Activated CD8-positive, alpha-beta memory T cell treated with anti-CD3 and anti-CD28 coated beads, Interleukin-2, amount 50 U/mL, for 48 hours (primary cell): ENCODE results near the gene AMBP.

ENCODE experiments used
- DNase-seq: peaks from one replicate; pipeline ENCODE4 v3.0.0-alpha.2; 2020

The AMBP gene

DNA sequence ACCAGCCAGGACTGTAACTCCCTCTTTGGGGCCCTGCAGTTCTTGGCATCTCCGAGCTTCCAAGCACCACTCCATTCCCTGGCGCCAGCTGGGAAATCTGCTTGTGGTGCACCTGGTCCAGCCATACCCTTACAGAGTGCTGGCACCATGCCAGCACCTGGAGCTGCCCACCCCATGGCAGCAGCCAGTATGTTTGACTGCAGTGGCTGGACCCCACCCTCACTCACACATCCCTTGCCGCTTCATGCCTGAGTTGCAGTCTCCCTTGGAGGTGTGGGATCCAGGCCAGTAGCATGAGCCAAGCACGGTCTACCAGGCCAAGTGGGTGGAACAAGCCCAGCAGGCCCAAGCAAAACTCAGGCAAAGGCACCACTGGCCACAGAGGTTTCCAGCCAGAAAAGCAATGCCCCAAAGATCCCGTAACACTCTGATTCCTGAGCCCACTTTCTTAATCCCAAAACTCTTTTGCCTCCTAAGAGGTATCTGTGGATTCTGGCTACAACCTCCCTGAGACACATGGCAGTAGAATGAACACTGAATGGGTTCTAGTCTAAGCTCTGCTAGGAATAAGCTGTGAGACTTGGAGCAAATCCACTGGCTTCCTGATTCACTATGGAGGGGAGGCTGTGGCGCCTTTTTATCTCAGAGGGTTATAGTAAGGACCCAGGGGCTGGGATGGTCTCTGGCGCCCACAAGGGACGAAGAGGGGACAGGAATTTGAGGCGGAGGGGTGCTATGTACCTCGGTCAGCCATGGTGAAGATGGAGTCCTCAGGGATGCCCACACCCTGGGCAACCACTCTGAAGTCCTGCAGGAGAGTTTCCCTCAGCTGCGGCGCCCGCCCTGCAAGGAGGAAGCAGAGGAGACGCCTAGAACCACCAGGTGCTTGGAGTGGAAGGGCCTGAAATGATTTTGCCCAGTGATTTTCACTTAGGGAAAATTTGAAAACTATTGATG lies 5.6 kb downstream of the AMBP start:
- no peak for DNase-seq

DNA sequence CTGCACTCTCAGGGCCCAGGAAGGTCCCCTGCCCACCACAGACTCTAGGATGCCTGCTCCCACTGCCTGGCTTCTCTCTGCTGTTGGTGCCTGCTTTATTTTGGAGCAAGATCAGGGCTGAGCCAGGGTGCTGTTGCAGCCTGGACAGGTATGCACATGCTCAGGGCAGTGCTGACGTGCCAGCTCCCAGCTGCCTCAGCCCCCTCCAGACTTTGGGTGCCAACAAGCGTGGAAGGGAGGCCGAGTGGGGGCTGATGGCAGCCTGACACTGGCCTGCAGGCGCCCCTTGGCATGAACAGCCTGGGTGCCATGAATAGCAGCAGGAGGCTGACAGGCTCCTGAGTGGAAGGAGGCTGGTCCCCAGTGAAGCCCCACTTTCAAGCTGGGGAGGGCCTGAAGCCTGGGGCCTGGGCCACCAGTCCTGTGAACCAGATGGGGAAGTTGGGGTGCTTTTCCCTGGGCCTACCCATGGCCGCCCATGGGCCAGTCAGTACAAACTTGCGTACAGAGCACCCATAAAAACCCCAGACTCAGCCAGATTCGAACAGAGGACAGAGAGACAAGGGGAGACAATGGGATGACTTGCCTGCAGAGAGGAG lies 6.8 kb downstream of the AMBP start:
- no peak for DNase-seq

DNA sequence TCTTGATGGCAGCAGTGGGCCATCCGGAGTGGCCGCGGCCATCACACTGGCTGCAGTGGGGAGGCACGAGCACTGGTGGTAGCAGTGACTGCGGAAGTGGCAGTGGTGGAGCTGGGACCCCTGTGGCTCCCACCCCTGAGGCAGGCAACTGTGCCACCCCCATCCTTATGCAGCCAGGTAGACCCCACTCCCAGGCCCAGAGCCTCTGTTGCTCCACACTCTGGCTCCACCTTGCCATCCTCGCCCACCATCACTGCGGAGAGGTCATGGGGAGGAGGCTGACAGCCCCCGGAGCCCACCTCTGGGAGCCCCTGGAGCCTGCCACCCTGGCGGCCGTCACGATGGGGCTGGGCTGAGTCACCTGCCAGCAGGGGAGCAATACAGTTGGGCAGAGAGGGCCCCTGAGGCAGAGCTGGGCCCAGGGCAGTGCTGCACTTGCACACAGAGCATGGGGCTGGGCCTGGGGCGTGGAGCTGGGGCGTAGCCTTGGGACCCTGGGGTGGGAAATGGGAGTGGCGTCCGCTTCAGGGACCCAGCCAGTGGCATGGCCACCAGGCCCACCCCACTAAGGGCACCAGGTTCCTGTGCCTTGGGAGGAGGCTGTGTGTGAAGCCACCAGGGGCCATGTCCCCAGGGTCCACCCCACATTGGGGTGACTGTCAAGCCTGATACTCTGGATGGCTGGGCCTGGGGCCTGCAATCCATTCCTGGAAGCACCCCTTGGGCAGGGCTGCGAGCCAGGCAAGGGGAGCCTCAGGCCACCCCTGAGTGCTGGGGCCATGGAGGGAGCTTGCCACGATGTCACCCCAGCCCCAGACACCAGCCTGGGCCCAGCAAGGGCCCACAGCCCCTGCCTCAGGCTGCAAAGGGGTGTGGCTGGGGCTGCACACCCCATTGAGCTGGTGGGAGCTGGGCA lies 7.7 kb downstream of the AMBP start:
- DNase-seq, result no peak

DNA sequence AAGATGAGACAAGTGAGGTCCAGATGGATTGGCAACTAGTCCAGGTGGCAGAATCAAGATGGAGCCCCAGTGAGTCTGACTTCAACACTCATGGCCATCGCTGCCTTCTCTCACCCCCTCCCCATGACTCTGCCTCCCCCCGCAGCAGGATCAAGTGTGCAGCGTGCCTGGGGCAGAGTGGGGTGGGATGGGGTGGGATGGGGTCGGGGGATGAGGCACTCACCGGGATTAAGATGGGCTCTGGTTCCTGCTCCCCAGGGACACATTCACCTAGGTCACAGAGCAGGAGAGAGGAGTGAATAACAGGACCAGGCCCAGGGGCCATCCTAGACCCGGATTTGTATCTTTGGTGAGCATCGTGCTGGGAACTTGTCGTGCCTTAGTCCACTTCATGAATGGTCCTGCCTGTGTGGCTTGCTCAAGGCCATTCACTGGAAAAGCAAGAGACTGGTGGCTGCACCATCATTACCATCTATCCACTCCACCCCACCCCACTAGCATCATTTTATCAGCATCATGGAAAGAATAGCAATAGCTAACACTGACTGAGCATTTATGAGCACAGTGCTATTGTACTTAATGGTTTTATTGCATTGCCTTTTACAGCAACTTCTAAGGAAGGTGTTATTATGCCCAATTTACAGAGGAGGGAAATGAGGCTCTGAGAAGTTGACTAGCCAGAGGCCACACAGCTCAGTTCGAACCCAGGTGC lies 8.5 kb downstream of the AMBP start:
- no peak for DNase-seq

DNA sequence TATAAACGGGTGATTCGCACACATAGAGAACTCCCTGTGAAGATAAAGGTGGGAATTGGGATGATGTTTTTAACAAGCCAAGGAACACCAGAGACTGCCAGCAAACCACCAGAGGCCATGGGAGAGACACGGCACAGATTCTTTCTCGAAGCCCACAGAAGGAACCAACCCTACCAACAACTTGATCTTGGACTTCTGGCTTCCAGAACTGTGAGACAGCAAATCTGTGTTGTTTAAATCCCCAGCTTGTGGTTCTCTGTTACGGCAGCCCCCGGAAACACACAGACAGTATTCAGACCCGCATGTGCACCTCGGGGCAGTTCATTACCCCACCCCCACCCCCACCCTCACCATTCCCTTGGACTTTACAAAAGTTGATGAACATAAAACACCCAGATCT lies 12.8 kb downstream of the AMBP start:
- no peak for DNase-seq

DNA sequence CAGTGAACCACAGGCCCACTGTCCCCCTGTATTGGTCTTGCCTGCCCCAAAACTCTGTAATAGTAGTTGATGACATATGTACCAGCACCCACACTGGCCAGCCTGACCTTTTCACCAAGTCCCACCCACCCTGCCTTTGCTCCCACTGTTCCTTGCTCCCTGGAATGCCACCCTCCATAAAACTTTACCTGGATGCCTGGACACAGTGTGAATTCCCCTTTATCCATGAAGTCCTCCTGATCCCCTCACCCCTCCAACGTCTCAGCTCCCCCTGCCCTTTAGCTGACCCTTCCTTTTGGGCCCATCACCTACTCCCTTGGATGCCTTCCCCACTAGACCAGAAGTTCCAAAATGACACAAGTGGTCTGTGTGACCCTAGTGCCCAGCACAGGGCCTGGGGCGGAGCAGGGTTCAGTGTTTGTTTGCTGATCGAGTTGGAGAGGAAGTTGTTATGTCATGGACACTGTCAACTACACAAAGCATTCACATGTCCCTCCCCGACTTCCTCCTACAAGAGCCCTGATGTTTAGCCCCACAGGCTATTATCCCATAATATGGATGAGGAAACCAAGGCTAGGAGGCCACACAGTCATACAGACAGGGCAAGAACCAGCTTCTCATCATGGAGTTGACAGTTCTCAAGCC lies 16.1 kb downstream of the AMBP start:
- DNase-seq, result no peak

DNA sequence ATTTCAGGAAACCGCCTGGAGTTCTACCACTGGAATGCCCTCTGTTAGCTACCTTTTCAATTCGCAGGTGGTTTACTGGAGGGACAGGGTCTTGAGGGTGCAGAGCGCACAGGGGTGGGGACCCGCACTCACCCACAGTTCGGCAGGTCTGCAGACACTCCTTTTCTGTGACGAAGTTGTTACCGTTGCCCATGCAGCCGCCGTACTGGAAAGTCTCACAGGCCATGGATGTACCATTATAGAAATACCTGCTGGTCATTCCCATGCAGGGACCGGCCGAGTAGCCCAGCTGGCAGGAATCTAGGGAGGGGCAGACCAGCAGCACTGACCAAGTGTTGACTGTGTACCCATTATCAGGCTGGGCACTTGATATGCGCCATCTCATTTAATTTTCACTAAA lies 16.8 kb downstream of the AMBP start:
- no peak for DNase-seq

DNA sequence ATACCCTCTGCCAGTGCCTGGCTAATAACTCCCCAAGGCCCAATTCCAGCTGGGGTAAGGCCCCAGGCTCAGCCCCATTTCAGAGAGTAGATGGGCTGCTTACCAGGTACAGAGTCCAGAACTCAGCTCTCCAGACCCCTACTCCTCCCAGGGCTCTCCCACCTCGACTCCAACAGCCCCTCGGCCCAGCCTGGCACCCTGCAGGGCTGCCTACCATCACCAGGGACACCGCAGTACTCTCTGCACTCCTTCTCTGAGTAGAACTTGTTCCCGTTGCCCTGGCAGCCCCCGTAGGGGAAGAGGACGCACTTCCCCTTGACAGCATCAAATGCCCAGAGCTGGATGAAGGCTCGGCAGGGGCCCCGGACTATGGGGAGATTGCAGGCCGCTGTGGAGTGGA lies 17.4 kb downstream of the AMBP start:
- peak; percentile 42 for DNase-seq

DNA sequence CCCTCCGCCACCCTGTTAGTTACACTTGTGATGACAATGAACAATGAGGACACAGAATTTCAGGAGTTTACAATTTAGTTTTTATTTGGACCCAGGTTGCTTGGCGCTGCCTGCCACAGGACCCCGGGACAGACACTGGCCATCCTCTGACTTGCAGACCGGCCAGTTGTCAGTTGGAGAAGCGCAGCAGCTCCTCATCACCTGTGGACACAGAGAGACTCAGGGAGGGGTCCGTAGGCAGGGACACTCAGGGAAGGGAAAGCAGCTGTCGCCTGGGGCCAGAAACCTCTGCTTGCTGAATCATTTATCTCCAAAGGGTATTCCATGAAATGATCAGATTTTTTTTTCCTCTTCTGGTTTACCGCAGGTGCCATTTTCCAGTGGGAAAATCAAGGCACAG lies 18.0 kb downstream of the AMBP start:
- no peak for DNase-seq

DNA sequence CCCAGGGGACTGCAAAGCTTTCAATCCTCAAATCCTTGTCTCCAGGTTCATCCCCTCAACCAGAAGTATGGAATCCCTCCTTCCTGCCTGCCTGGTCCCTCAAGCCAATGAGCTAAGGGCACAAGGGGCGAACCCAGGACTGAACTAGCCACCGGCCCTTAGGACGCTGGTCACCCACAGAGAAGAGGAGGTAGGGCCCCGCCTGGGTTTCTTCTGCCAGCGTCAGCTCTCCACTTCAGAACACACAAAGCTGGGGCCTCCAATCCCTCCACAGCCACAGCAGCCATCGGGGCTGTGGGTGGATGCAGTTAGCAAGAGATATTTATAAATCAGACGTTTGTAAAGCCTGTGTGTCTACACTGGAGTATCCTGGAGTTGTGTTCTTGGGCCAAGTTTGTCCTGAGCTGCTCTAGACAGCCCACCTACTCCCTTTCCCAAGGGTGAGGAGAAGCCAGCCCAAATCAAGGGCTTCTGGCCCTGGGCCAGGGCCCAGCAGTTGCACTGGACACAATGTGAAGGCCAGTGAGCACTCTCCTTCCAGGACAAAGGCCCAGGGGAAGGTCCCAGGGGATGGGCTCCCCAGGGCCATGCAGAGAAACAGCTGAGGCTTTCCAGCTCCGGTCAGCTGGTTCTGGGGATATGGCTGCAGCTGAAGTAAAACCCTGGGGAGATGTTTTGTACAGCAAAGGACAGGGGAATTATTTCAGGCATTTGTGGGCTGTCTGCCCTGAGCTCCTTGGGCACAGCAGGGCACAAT lies 18.9 kb downstream of the AMBP start:
- peak; percentile 37 for DNase-seq

DNA sequence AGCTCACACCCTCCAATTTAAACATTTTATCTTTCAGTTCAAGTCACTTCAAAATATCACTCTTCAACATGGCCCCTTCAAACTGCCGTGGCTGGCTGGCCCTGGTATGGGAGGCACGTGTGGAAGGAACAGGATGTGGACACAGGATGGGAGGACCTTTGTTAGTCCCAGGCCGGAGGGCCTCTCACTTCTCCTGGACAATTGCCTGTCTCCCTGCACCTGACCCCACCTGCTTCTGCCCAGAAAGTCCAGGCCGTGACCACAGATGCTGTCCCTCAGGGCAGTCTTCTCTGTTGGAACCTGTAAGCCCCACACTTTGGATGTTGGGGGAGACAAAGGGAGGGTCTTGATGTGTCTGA lies 19.4 kb downstream of the AMBP start:
- DNase-seq, result peak; percentile 37

DNA sequence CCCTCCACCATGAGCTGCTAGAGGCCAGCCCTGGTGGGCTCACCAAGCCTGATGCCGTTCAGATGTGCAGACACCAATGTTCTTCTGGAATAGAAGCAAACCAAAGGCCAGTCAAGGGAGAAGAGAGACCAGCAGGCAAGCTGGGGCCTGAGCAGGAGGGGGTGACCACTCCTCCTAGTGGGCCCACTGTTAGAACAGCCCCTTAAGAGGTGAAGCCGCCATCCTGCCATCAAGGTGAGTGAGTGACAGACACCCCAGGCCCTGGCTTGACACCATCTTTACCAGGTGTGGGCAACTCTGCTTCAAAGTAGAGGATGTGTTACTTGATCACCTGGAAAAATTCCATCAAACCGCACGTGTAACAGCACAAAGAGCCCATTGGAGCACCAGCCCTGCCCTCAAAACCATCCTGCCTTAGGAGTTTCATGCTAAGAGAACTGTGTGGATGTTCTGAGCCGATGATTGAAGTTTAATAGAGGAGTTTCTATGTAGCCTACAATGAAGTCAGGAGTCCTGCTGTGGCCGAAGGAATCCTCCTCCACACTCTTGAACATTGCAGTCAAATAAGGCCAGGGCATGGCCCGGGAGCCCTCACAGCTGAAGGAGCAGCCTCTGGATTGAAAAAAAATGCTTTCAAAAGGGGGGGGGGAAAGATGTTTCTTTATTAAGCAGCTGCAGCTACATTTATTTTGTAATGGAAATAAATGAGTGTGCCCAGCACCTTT lies 20.8 kb downstream of the AMBP start:
- DNase-seq, result no peak

DNA sequence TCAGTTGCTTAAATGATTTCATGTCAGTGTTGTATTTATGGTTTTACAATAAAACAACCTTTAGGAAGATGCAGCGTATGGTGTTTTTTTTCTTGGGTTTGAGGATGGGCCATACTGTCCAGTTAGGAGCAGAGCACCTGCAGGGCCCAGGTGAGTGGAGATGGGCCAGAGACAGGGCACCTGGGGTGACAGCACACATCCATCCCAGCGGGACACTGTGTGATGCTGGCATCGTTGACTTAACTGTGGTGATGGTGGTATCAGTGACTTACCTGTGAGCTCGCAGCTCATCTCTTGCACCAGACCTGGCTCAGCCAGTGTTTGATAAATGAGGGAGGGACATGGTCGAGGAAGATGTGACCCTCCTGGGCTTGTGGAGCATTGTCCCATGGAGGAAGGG lies 21.6 kb downstream of the AMBP start:
- no peak for DNase-seq

DNA sequence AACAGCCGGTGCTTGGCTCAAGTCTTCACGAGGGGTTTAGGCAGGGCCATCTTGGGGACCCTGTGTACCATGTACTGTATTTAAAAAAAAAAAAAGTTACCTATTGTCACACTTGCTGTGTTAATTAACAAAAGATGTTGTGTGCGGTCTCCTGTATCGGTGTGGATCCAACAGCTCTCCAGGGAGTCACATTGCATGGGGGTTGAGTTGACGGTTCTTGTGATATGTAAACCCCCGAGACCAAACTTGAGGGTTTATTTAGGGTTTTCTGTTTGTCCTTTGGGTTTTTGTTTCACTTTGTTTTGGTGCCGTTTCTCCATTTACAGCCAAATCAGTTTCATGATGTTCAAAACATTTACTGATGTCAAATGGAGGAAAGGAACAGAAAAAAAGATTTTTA lies 22.2 kb downstream of the AMBP start:
- DNase-seq, result no peak

DNA sequence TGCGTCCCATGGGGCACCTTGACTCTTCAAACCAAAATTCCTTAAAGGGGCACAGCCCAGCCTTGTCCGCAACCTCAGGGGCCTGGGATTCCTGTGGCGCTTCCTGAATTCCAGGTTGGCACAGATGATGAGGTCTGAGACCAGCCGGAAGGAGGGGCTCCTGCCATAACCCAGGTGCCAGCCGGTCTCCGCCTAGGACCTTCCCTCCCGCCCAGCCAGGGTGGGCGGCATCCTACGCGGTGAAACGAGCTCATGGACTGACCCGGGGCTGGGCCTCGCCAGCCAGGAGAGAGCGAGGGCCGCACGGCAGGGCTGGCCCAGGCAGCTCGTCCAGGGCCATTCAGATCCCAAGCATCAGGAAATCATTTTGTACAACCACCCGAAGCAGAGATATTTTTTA lies 23.0 kb downstream of the AMBP start:
- DNase-seq, result no peak

DNA sequence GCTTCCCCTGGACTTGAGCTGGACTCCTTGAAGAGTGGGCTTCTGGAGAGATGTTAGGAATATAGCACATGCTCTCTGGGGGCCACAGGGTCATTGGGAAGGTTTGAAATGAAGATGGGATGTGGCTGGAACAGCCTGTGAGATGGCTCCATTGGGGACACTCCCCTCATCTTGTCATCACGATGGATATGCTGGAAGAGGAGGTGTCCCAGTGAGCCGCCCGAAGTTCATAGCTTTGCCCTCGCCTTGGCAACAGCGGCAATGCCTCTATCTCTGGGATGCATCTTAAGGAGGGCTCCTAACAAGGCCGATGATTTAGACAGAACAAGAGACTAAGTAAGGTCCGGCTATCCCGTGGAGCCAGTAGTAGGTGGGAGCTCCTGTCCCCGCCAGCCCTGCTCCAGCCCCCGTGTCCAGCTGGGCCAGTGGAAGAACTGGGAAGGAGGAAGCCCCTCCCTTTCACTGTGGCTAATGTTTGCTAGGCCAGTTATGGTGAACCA lies 23.9 kb downstream of the AMBP start:
- peak; percentile 26 for DNase-seq

DNA sequence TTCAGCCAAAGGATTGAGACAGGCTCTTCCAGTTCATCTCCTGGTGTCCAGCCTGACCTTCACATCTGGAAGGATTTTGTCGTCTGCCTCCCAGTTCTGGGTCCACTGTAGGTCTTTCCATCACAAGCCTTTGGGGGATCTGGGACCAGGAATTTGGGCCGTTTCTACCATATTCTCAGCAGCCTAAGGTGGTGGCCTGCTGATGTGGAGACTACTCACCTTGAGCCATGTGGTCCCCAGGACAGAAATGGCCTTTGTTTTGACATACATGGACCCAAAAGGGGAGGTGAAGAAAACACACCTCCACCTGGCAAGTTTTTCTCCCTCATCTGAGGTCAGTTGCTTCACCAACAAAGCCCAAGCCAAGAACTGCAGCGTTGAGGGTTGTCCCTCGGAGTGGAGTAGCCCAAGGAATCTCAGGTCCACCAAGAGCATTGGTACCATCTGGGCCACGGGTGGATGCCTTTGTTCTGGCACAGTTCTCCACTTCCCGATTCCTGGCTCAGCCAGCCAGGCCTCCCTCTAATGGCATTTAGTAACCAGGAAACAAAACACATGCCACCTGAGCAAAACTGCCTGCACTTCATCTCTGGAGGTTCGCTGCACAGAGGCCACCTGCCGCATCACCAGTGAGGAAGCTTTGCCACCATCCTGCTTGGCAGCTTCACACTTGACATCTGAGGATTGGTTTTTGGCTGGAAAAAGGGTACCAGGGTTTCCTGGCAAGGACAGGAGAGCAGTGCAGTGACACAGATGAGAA lies 24.7 kb downstream of the AMBP start:
- peak; percentile 30 for DNase-seq

DNA sequence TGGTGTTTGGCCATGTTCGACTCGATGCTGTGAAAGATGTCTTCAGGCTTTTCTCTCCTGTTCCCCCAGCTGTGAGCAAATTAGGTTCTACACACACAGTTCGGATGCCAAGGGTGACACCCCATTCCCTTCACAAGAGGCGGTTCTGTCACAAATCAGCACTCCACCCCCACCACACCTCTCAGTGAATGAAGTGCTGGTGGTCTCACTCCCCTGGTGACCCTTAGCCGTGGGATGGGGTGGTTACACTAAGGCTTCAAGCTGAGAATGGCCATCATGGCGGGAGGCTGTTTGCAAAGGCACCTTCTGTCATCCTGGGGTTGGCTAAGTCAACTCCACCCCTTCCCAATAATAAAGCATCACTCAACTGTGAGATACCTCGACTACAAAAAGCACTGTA lies 26.4 kb downstream of the AMBP start:
- no peak for DNase-seq

DNA sequence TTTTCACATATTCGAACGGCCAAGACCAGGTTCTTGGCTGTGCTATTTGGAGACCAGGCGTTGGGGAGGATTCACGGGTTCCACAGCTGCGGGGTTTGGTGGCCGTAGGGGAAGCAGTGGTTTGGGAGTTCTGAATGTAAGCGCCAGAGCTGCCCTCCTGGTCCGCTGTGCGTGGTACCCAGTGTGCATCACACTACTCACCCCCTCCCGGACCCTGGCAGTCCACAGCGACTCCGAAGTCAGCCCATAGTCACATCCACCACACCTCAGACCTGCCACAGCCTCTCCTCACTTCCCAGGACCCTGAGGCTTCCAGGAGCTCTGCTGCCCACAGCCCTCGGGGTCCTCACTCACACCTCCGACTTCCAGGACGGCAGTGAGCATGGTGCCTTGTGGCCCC lies 26.8 kb downstream of the AMBP start:
- peak; percentile 26 for DNase-seq

DNA sequence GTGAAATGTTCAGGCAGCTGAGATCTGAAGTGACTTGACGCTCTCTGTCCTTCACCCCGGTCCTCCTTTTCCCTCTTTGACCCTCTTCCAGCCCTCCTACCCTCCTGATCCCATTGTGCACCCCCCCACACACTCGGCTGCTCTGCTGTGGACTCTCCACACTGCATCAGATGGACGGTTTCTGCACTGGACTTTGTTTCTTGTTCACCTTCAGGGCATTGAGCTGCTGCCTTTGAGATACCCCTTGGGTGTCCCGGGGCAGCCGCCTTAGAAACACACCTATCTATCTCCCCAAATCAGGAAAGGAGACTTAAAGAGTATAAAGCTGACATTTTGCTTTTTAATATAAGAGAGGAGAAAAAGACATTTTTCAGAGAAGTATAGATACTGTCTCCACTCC lies 27.5 kb downstream of the AMBP start:
- DNase-seq, result no peak
